HL-60 (cell line): ENCODE results near the gene RAD51C.

ENCODE experiments used
- DNase-seq, 2 experiments: peaks; one replicate each; pipeline ENCODE4 v3.0.0-alpha.2; 2010 to 2020; ENCODE audit warnings: low read depth in 1 of 2, low spot score in 1 of 2
- H3K27ac ChIP-seq: fragments of 250-450 bp; sonication (Bioruptor Pico); replicated peaks from 2 replicates; pipeline ENCODE4 v1.5.1; 2020; ENCODE audit warnings: mild to moderate bottlenecking, moderate library complexity
- H3K27me3 ChIP-seq: fragments of 250-450 bp; sonication (Bioruptor Pico); 2 replicates; pipeline ENCODE4 v1.5.1; 2021; ENCODE audit warnings: mild to moderate bottlenecking, moderate library complexity; ENCODE audit not compliant: insufficient read depth, poor library complexity, severe bottlenecking
- H3K4me3 ChIP-seq: replicated peaks from 2 replicates; pipeline ENCODE4 v1.5.1; 2011; ENCODE audit warnings: mild to moderate bottlenecking, control low read depth, low read length; ENCODE audit not compliant: insufficient read depth
- CTCF ChIP-seq: IDR thresholded peaks from one replicate; pipeline ENCODE4 v1.5.1; 2011; ENCODE audit warnings: low read length, control low read depth, inconsistent platforms; ENCODE audit not compliant: insufficient read depth
- GABPA ChIP-seq: IDR thresholded peaks from 2 replicates; pipeline ENCODE4 v1.6.1; 2012; ENCODE audit warnings: low read depth
- POLR2AphosphoS5 ChIP-seq: IDR thresholded peaks from 2 replicates; pipeline ENCODE4 v1.6.1; 2012; ENCODE audit warnings: low read depth
- REST ChIP-seq: IDR thresholded peaks from 2 replicates; pipeline ENCODE4 v1.6.1; 2012; ENCODE audit warnings: low read depth; ENCODE audit not compliant: insufficient replicate concordance
- SPI1 ChIP-seq: IDR thresholded peaks from 2 replicates; pipeline ENCODE4 v1.6.1; 2012; ENCODE audit warnings: low read depth, mild to moderate bottlenecking, borderline replicate concordance

The RAD51C gene

GRCh38 chr17:58691701-58692238 lies 632 bp upstream of the RAD51C start, which contains the start of gene TEX14:
Gene TEX14 (minus strand): TSS chr17:58692045. CDS start chr17:58652001, 40,044 bp downstream.
- TF ChIP-seq REST = no peak
- TF ChIP-seq GABPA = no peak
- TF ChIP-seq POLR2AphosphoS5 = no peak
- TF ChIP-seq CTCF = no peak
- no peak for TF ChIP-seq SPI1
- Histone ChIP-seq H3K4me3 (peak within 1 kb of the TSS; percentile 61), H3K27me3 (no peaks in the 10 kb centered on the region), H3K27ac (peak within 1 kb of the TSS; percentile 95)
- DNase-seq = no peak

- Histone ChIP-seq H3K4me3 (peak overlapping the region; percentile 61), H3K27ac (peak overlapping the region; percentile 95), H3K27me3 (no peaks in the 10 kb centered on the region)
- TF ChIP-seq SPI1 (no peak), REST (no peak), POLR2AphosphoS5 (no peak), CTCF (no peak), GABPA (no peak)
- peak in 1 of 2 experiments; percentile 38 for DNase-seq
Observed at GRCh38 chr17:58693208-58693607, 806 bp downstream of the RAD51C start.

GRCh38 chr17:58693751-58694150 lies 1.3 kb downstream of the RAD51C start:
- DNase-seq = peak in 1 of 2 experiments; percentile 21
- Histone ChIP-seq H3K27me3 (no peaks in the 10 kb centered on the region), H3K4me3 (peak overlapping the region; percentile 61), H3K27ac (peak overlapping the region; percentile 95; the same call in 1 of the 2 replicates)
- no peak for TF ChIP-seq GABPA
- no peak for TF ChIP-seq REST
- no peak for TF ChIP-seq POLR2AphosphoS5
- TF ChIP-seq SPI1 = no peak
- TF ChIP-seq CTCF = no peak
